Astrocyte of the cerebellum (primary cell): ENCODE measurements around the gene PLK1.
"Not testable (repeated sequence)": the region's sequence is repeated elsewhere in the genome, so short reads cannot be mapped to it uniquely, and the experiment has no call there.

ENCODE experiments used
- DNase-seq: peaks from one replicate; pipeline ENCODE4 v3.0.0-alpha.2; 2011; ENCODE audit warnings: low read depth
- H3K4me3 ChIP-seq: 2 replicates; pipeline ENCODE4 v1.5.1; 2011; ENCODE audit warnings: mild to moderate bottlenecking, low read depth, low read length, moderate library complexity
- in situ Hi-C: cut with HindIII; loops from 2 replicates; pipeline ENCODE4 v1.10.0; 2017; ENCODE audit warnings: low sequenced_read_pairs
- TF ChIP-seq, protein P1 (sequence below): IDR thresholded peaks from 2 replicates; pipeline ENCODE4 v1.5.1; 2012; ENCODE audit warnings: low read length, low read depth, moderate library complexity, mild to moderate bottlenecking; ENCODE audit errors: missing control alignments

Gene PLK1

DNA sequence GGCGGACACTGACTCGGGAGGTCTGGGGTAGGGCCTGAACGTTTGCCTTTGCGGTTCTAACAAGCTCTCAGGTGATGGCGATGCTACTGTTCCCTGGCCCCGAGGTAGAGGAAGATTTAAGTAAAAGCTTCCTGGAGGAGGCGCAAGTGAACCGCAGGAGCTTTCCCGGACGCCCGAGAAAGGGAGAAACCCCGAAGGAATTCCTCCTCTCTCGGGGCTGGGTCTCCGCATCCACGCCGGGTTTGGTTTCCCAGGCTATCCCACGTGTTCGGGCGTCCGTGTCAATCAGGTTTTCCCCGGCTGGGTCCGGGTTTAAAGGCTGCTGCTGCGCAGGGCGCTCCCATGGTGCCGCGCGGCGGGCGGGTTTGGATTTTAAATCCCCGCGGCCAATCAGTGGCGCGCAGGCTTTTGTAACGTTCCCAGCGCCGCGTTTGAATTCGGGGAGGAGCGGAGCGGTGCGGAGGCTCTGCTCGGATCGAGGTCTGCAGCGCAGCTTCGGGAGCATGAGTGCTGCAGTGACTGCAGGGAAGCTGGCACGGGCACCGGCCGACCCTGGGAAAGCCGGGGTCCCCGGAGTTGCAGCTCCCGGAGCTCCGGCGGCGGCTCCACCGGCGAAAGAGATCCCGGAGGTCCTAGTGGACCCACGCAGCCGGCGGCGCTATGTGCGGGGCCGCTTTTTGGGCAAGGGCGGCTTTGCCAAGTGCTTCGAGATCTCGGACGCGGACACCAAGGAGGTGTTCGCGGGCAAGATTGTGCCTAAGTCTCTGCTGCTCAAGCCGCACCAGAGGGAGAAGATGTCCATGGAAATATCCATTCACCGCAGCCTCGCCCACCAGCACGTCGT lies at the start of gene PLK1:
Gene PLK1 (plus strand): TSS at position 460 of the 844 bp plus-strand sequence. CDS start 44 bp downstream, at position 504.
- in situ Hi-C loops: no loop called here
- peak within 1 kb of the TSS; percentile 63 for H3K4me3 ChIP-seq
- TF ChIP-seq, protein P1, sequence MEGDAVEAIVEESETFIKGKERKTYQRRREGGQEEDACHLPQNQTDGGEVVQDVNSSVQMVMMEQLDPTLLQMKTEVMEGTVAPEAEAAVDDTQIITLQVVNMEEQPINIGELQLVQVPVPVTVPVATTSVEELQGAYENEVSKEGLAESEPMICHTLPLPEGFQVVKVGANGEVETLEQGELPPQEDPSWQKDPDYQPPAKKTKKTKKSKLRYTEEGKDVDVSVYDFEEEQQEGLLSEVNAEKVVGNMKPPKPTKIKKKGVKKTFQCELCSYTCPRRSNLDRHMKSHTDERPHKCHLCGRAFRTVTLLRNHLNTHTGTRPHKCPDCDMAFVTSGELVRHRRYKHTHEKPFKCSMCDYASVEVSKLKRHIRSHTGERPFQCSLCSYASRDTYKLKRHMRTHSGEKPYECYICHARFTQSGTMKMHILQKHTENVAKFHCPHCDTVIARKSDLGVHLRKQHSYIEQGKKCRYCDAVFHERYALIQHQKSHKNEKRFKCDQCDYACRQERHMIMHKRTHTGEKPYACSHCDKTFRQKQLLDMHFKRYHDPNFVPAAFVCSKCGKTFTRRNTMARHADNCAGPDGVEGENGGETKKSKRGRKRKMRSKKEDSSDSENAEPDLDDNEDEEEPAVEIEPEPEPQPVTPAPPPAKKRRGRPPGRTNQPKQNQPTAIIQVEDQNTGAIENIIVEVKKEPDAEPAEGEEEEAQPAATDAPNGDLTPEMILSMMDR: peak; percentile 55
- DNase-seq: peak; percentile 40

DNA sequence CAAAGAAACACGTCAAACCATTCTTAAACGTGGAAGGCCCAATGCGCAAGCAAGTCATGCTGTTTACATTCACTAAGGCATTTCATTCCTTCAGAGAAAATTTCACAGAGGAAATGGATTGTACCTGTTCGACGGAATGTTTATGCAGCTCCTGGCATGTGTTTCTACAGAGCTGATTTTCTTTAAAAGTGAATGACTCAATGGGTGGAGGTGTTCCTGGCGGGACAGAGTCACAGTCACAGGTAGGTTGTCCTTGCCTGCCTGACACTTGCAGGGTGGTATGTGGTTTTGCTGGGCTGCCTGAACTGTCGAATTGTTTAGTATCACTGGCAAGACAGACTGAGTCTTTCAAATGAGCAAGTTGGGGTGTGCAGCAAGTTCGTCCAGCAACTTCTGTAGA lies 49.2 kb upstream of the PLK1 start:
- in situ Hi-C loops: no loop called here
- TF ChIP-seq, protein P1: no peak
- H3K4me3 ChIP-seq: no peak overlapping the region
- DNase-seq: no peak

DNA sequence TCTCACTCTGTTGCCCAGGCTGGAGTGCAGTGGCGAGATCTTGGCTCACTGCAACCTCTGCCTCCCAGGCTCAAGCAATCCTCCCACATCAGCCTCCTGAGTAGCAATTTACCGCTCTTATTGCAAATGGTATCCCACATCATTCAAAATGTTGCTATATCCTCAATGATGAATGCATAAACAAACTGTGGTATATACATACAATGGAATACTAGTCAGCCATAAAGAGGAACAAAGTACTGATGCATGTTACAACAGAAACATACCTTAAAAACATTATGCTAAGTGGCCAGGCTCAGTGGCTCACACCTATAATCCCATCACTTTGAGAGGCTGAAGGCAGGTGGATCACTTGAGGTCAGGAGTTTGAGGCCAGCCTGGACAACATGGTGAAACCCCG lies 46.8 kb upstream of the PLK1 start:
- in situ Hi-C loops, DNase-seq, H3K4me3 ChIP-seq: not testable (repeated sequence)

DNA sequence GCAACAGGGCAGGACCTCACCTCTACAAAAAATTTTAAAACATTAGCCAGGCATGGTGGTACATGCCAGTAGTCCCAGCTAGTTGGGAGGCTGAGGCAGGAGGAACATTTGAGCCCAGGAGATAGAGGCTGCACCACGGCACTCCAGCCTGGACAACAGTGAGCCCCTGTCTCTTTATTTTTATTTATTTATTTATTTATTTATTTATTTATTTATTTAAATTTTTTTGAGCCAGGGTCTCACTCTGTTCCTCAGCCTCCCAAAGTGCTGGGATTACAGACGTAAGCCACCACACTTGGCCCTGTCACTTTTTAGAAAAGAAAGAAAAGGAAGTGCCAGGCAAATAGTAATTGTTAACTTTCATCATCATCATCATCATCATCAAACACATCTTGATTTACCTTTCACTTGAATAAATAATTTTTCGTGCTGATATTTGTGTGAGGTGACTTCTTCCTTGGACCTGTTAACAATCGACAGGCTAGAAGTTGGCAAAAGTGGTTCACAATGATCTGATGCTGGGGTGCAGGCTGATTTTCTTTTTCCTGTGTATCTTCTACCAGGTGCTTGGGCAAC lies 44.1 kb upstream of the PLK1 start:
- in situ Hi-C loops: no loop called here
- H3K4me3 ChIP-seq: no peak overlapping the region

DNA sequence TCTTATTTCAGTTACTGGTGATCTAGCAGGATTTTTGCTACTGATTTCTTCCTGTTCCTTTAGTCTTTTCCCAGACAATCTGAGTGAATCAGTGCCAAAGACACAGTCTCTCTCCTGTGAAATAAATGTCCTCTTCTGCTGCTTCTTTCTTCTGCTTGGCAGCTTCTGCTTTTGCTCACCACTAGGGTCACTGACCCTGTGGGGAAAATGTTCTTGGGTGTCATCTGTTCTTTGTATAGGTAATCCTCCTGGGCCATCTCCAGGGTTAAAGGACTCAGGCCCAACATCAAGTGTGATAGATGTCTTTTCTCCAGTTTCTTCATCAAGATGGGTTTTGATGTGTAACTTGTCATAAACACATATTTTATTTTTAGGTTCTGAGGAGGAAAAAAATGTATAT lies 42.7 kb upstream of the PLK1 start:
- DNase-seq: no peak
- in situ Hi-C loops: no loop called here
- TF ChIP-seq, protein P1: no peak
- no peak overlapping the region for H3K4me3 ChIP-seq

More for the DNA sequence above, 44.1 kb upstream of the PLK1 start:
- DNase-seq: no peak
- TF ChIP-seq, protein P1: no peak

DNA sequence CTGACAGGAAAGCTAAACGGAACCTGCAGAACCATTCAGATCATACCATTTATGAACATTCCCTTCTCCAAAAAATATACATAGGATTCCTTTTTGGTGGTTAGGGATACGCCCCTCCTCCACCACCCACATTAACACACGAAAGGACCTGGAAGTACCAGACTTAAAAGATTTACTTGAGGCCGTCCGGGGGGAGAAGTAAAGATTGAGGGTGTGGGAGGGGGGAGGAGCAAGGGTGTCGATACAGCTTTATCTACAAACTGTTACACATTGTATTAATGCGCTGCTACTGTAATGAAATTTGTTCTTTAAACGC lies 38.1 kb upstream of the PLK1 start:
- in situ Hi-C loops: no loop called here
- peak overlapping the region; percentile 99 for H3K4me3 ChIP-seq
- TF ChIP-seq, protein P1: no peak
- DNase-seq: no peak
